Activated naive CD8-positive, alpha-beta T cell treated with anti-CD3 and anti-CD28 coated beads, Interleukin-2, amount 50 U/mL, for 16 hours (primary cell): ENCODE measurements around the gene PPIE.

Source experiments
- DNase-seq: peaks from one replicate; pipeline ENCODE4 v3.0.0-alpha.2; 2020; ENCODE audit warnings: low read depth, low spot score

PPIE gene

DNA sequence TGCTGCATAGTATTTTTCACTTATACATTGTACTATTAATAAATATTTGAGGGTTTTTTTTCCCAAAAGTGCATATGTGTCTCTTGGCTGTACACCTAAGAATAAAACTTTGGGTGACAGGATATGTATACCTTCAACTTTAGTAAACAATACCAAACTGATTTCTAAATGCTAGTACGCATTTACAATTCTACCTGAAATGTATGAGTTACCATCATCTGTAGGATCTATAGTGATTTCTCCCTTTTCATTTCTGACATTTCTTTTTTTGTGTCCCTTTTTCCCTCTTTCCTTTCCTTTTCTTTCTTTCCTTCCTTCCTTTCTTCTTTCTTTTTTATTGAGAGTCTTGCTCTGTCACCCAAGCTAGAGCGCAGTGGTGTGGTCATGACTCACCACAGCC, 66.7 kb downstream of the PPIE start:
- no peak for DNase-seq

DNA sequence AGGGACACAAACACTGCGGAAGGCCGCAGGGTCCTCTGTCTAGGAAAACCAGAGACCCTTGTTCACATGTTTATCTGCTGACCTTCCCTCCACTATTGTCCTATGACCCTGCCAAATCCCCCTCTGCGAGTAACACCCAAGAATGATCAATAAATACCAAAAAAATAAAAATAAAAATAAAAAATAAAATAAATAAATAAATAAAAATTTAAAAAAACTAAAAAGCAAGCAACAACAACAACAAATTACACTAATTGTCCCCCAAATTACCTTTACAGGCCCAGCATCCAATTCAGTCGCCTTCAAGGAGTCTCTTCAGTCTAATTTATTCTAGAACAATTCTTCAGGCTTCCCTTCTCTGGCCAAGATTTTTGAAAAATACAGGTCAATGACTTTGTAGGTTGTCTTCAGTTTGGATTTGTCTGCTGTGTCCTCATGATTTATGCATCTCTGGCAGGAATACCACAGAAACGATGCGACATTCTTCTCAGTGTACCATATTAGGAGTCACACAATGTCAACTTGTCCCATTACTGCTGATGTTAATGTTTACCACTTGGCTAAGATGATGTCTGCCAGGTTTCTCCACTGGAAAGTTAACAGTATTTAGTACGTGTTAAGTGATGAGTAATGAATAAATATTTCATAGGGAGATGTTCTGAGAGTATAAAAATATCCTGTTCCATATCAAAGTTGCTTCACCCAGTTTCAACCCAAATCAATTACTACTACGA, 70.3 kb downstream of the PPIE start:
- DNase-seq = no peak

GRCh38 chr1:39812913-39813312, 74.2 kb downstream of the PPIE start:
- no peak for DNase-seq
